COR-L47 (cell line): ENCODE results near the gene CCDC158.

Experiments used
- DNase-seq: peaks from one replicate; lab custom pipeline; 2025; lab: John Stamatoyannopoulos, UW

The CCDC158 gene

GRCh38 chr4:76280488-76281441, 140.2 kb downstream of the CCDC158 start:
- no peak for DNase-seq

- no peak for DNase-seq
Measured at GRCh38 chr4:76279462-76279861, 141.5 kb downstream of the CCDC158 start.

GRCh38 chr4:76278583-76278982, 142.4 kb downstream of the CCDC158 start:
- DNase-seq: no peak

- DNase-seq: no peak
Measured at GRCh38 chr4:76277667-76278066, 143.3 kb downstream of the CCDC158 start.

GRCh38 chr4:76276813-76277212, 144.1 kb downstream of the CCDC158 start:
- no peak for DNase-seq

GRCh38 chr4:76275486-76276124, 145.3 kb downstream of the CCDC158 start:
- no peak for DNase-seq

- DNase-seq: no peak
Measured at GRCh38 chr4:76272999-76273398, 147.9 kb downstream of the CCDC158 start.

- DNase-seq: no peak
Measured at GRCh38 chr4:76272582-76272981, 148.4 kb downstream of the CCDC158 start.

- DNase-seq: no peak
Measured at GRCh38 chr4:76272073-76272472, 148.9 kb downstream of the CCDC158 start.

- no peak for DNase-seq
Measured at GRCh38 chr4:76271248-76271647, 149.7 kb downstream of the CCDC158 start.

GRCh38 chr4:76270244-76271175, 150.4 kb downstream of the CCDC158 start:
- DNase-seq: no peak

GRCh38 chr4:76267811-76268210, 153.1 kb downstream of the CCDC158 start:
- no peak for DNase-seq

GRCh38 chr4:76266627-76267026, 154.3 kb downstream of the CCDC158 start:
- no peak for DNase-seq

- no peak for DNase-seq
Measured at GRCh38 chr4:76265631-76266218, 155.2 kb downstream of the CCDC158 start.
